ENCODE measurements around the gene FEN1.

Gene FEN1

DNA sequence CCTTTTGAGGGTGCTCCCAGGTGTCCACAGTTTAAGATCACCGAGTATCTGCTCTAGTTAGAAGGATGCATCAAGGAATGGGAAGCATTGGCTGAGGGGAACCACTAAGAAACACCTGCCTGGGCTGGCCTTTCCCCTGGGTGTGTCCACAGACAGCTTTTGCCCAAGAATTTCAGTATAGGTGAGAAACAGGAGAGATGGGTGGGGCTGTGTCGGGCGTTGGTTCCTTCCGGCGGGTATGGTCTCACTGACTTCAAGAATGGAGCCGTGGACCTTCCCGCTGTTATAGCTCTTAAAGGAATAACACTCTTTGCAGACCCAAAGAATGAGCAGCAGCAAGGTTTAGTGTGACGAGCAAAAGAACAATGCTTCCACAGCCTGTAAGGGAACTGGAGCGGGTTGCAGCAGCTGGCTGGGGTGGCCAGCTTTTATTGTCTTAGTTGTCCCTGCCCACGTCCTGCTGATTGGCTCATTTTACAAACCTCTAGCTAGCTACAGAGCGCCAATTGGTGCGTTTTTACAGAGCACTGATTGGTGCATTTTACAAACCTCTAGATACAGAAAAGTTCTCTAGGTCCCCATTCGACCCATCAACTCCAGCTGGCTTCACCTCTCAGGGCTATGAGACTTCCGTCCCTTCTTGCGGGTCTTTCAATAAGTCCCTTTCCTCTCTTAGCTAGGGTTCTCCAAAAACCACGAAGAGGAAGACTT is 21.7 kb downstream of the FEN1 start:
- Mint-ChIP-seq H3K27me3 (peaks cover 22% of the 10 kb centered on the region), H3K4me3 (peak overlapping the region; percentile 81), H3K36me3 (peaks cover 13% of the 10 kb centered on the region), H3K9me3 (no peaks in the 10 kb centered on the region), H3K4me1 (peaks cover 21% of the 10 kb centered on the region), H3K27ac (peak overlapping the region; percentile 83)
- no peak for ATAC-seq

DNA sequence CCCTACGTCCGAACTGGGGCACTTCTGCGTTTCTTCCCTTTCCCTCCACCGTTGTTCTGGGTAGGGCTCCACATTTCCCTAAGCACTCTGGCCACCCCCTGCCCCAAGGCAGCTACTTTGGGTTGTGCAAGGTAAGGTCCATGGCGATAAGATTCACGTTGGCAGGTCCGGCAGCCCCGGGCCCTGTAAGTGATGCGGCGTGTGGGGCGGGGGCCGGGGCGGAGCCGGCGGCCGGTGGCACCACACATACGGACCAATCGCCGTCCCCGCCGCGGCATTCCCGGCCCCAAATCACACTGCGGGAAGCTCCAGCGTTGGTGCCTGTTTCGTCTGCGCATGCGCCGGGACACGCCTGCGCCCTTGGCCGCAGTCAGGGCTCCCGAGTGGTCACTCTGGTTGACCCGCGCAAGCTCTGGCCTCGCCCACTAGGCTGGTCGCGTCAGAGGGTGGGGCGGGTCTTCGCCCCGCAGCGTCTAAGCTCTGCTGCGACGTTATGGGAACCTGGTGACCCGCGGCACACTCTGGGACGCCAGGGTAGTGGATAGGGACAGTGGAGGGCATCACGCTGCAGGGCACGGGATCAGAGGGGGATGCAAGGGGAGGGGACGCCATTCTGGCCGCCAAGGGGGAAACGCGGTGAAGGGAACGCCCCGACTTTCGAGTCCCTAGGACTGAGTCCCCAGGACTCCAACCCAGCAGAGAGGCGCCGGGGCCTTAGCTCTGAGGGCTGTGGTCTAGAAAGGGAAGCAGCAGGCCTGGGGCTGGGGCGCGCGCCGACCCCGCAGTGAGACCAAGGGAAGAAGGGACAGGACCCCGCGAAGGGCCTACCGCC is 22.5 kb downstream of the FEN1 start:
- Mint-ChIP-seq H3K4me1 (peaks cover 21% of the 10 kb centered on the region), H3K27me3 (peaks cover 22% of the 10 kb centered on the region), H3K4me3 (peak overlapping the region; percentile 81), H3K9me3 (no peaks in the 10 kb centered on the region), H3K36me3 (peaks cover 12% of the 10 kb centered on the region), H3K27ac (peak overlapping the region; percentile 83)
- peak; percentile 68 for ATAC-seq

- Mint-ChIP-seq H3K36me3 (peaks cover 7% of the 10 kb centered on the region), H3K4me1 (peaks cover 21% of the 10 kb centered on the region), H3K27me3 (peaks cover 22% of the 10 kb centered on the region), H3K9me3 (no peaks in the 10 kb centered on the region), H3K4me3 (peak overlapping the region; percentile 81), H3K27ac (peak overlapping the region; percentile 83)
- peak; percentile 70 for ATAC-seq
These were observed 23.4 kb downstream of the FEN1 start for GRCh38 chr11:61815790-61816735.

DNA sequence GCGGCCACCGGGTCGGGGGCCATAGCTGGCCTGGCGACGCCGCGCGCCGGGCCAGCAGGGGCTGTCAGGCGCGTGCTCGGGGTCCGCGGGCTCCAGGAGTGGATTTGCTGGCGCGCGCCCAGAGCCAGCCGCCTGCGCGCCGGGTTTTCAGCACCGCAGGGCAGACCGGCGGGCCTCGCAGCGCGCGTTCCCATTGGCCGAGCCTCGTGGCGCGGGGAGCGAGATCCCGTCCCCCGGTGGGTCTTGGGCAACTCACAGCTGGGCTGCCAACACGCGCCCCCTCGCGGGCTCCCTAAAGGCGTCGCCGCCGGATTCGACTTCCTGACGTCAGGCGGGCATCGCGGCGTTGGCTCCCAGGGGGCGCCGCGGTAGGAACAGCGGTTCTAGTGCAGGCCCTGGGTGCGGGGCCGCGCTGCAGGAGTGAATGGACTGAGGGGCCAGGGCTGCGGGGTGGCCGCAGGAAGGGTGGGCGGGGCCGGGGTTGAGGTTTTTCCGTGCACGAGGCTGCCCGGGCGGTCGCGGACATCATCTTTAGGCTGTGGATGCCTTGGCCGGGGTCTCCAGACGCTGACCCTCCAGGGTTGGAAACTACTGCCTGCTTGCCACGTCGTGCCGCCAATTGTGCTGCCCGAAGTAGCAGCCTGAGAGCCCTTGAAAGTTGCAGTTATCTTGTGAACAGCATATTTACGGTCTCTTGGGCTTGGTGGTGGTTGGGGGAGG is 24.2 kb downstream of the FEN1 start, which contains the start of gene FADS1:
Gene FADS1, minus strand, starts transcription at position 268 of the 720 bp plus-strand sequence. Its CDS starts 74 bp downstream, at position 194.
- Mint-ChIP-seq H3K4me1 (peaks cover 21% of the 10 kb centered on the region), H3K27me3 (peaks cover 22% of the 10 kb centered on the region), H3K9me3 (no peaks in the 10 kb centered on the region), H3K36me3 (peaks cover 5% of the 10 kb centered on the region), H3K27ac (peak within 1 kb of the TSS; percentile 83), H3K4me3 (peak within 1 kb of the TSS; percentile 81)
- ATAC-seq: peak; percentile 70

GRCh38 chr11:61817471-61818202 is 24.9 kb downstream of the FEN1 start:
- Mint-ChIP-seq H3K4me3 (peak overlapping the region; percentile 81), H3K27me3 (peaks cover 22% of the 10 kb centered on the region), H3K9me3 (no peaks in the 10 kb centered on the region), H3K36me3 (no peaks in the 10 kb centered on the region), H3K4me1 (peaks cover 21% of the 10 kb centered on the region), H3K27ac (no peak overlapping the region)
- ATAC-seq: no peak

GRCh38 chr11:61820174-61820573 is 27.5 kb downstream of the FEN1 start:
- Mint-ChIP-seq H3K4me1 (peaks cover 15% of the 10 kb centered on the region), H3K36me3 (no peaks in the 10 kb centered on the region), H3K27me3 (peaks cover 15% of the 10 kb centered on the region), H3K9me3 (no peaks in the 10 kb centered on the region), H3K27ac (no peak overlapping the region), H3K4me3 (no peak overlapping the region)
- ATAC-seq: no peak

- H3K36me3 Mint-ChIP-seq: no peaks in the 10 kb centered on the region
- peaks cover 47% of the 10 kb centered on the region for H3K27me3 Mint-ChIP-seq
- peak overlapping the region; percentile 78 for H3K27ac Mint-ChIP-seq
- peaks cover 39% of the 10 kb centered on the region for H3K4me1 Mint-ChIP-seq
- H3K4me3 Mint-ChIP-seq: peak overlapping the region; percentile 90
- H3K9me3 Mint-ChIP-seq: no peaks in the 10 kb centered on the region
- peak; percentile 32 for ATAC-seq
These were observed 34.3 kb downstream of the FEN1 start for GRCh38 chr11:61826930-61827570.

DNA sequence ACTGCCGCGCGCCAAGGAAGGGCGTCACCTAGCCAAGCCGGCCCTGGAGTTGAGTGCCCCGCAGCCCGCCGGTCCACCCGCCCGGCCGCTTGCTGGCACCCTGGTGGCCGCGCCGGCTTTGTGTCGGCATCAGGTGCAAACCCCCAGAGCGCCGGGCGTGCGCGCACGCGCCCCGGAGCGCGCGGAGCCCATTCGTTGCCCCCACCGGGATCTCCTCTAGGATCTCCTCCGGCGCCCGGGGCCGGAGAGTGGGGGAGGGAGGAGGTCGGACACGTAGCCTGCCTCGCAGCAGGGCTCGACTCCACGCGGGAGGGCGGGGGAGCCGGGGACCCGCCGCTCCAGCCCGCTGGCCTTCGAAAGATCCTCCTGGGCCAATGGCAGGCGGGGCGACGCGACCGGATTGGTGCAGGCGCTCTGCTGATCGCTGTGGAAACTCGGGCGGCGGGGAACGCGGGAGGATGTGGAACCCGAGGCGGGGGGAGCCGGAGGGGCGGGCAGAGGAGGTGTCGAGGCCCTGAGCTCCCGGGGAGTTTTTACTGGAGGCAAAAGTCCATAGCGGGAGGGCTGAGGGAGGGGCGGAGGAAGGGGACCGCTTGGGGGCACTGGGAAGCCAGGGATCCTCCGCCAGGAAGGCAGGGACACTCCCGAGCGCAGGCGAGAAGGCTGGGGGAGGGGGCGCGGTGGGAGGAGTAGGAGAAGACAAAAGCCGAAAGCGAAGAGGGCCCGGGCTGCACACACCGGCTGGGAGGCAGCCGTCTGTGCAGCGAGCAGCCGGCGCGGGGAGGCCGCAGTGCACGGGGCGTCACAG is 35.1 kb downstream of the FEN1 start, which contains the start of gene FADS2:
Gene FADS2, plus strand, starts transcription at position 730 of the 808 bp plus-strand sequence. CDS start 91 bp downstream, outside the sequence.
- Mint-ChIP-seq H3K9me3 (no peaks in the 10 kb centered on the region), H3K36me3 (peaks cover 4% of the 10 kb centered on the region), H3K4me3 (peak within 1 kb of the TSS; percentile 90), H3K27me3 (peaks cover 47% of the 10 kb centered on the region), H3K4me1 (peaks cover 44% of the 10 kb centered on the region), H3K27ac (peak within 1 kb of the TSS; percentile 78)
- peak; percentile 87 for ATAC-seq

GRCh38 chr11:61828379-61828628 is 35.6 kb downstream of the FEN1 start:
- Mint-ChIP-seq H3K4me3 (peak overlapping the region; percentile 90), H3K9me3 (no peaks in the 10 kb centered on the region), H3K27me3 (peaks cover 47% of the 10 kb centered on the region), H3K4me1 (peaks cover 46% of the 10 kb centered on the region), H3K27ac (peak overlapping the region; percentile 78), H3K36me3 (peaks cover 9% of the 10 kb centered on the region)
- no peak for ATAC-seq

GRCh38 chr11:61828629-61829407 is 36.1 kb downstream of the FEN1 start:
- Mint-ChIP-seq H3K27ac (peak overlapping the region; percentile 78), H3K4me3 (peak overlapping the region; percentile 90), H3K9me3 (no peaks in the 10 kb centered on the region), H3K4me1 (peaks cover 52% of the 10 kb centered on the region), H3K36me3 (peaks cover 15% of the 10 kb centered on the region), H3K27me3 (peaks cover 47% of the 10 kb centered on the region)
- peak; percentile 38 for ATAC-seq

- peaks cover 47% of the 10 kb centered on the region for H3K27me3 Mint-ChIP-seq
- peaks cover 18% of the 10 kb centered on the region for H3K36me3 Mint-ChIP-seq
- H3K4me3 Mint-ChIP-seq: no peak overlapping the region
- H3K9me3 Mint-ChIP-seq: no peaks in the 10 kb centered on the region
- H3K4me1 Mint-ChIP-seq: peaks cover 60% of the 10 kb centered on the region
- no peak overlapping the region for H3K27ac Mint-ChIP-seq
- no peak for ATAC-seq
These were observed 37.1 kb downstream of the FEN1 start for GRCh38 chr11:61829806-61830205.

Data from stimulated activated memory B cell treated with anti-CD40 and anti-IgM and Interleukin-4, amounts not matched to agents 10 μg/mL and 1 μg/mL and 100 μg/mL, for 72 hours (primary cell).